ENCODE data around the gene UCKL1.

Gene UCKL1

DNA sequence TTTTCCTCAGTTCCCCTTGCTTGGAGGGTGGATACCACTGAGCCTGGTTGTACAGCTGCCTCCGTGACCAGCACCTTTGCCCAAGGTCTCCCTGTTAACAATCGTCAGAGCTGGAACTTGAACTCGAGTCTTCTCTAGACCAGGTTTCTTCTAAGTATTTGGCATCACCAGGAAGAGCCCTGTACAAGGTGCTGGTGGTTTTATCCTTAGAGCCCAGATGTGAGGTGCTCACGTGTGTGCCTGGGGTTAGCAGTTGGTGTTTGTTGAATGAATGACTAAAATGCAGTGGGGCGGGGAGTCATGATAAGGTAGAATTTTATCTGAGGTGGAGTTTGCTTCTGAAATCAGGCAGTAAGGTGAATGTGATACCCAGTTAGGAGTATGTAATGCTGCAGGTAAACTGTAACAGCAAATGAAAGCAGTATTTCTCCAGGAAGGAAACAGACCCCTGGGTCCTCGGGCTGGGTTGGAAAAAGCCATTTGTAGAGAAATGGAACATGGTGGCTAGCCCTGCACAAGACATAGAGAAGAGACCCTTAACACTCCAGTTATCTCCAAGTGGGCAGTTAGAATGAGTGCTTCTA lies 58.1 kb downstream of the UCKL1 start:
- no peak overlapping the region for H3K4me3 ChIP-seq (ENCODE audit: low read depth, low read length)
- DNase-seq (ENCODE audit: low read depth) = no peak
- TF ChIP-seq, protein P1, sequence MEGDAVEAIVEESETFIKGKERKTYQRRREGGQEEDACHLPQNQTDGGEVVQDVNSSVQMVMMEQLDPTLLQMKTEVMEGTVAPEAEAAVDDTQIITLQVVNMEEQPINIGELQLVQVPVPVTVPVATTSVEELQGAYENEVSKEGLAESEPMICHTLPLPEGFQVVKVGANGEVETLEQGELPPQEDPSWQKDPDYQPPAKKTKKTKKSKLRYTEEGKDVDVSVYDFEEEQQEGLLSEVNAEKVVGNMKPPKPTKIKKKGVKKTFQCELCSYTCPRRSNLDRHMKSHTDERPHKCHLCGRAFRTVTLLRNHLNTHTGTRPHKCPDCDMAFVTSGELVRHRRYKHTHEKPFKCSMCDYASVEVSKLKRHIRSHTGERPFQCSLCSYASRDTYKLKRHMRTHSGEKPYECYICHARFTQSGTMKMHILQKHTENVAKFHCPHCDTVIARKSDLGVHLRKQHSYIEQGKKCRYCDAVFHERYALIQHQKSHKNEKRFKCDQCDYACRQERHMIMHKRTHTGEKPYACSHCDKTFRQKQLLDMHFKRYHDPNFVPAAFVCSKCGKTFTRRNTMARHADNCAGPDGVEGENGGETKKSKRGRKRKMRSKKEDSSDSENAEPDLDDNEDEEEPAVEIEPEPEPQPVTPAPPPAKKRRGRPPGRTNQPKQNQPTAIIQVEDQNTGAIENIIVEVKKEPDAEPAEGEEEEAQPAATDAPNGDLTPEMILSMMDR (IDR thresholded peaks at IDR 0.05; ENCODE audit: low read depth, low read length, missing control alignments) = no peak

DNA sequence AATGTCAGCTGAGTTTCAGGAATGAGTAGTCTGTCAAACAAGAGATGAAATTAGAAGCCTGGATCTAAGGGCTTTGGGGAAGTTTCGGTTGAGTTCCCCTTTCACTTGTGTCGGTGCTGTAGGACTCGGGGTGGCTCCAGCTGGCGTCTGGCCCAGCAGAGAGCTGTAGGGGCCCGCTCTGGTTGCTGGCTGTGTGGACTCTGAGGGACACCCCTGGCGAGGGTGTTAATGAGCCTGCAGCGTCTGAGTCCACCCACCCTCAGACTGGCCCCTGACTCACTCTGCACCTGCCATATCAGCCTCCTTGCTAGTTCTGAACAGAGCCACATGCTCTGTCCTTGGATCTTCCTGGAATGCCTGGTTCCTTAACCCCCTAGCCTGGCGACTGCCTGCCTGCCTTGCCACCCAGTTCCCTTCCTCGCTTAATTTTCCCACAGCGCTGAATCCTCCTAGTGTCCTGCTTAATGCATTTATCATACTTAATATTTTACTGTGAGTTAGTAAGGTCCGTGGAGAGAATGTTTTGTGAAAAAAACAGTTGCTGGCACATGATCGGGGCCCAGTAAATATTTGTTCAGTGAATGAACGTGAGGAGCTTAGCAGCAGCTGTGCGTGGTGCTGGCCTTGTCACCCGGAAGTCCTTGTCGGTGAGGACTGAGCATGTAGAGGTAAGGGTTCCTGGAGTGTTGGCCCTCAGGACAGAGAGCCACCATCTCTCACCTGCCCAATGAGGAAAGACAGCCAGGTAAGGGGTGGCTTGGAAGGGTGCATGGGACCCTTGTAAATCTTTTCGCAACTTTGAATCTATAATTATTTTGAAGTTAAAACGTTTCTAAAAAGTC lies 59.7 kb downstream of the UCKL1 start:
- DNase-seq (ENCODE audit: low read depth) = peak; percentile 56
- H3K4me3 ChIP-seq (ENCODE audit: low read depth, low read length) = peak overlapping the region; percentile 68
- TF ChIP-seq, protein P1 (IDR thresholded peaks at IDR 0.05; ENCODE audit: low read depth, low read length, missing control alignments) = no peak

DNA sequence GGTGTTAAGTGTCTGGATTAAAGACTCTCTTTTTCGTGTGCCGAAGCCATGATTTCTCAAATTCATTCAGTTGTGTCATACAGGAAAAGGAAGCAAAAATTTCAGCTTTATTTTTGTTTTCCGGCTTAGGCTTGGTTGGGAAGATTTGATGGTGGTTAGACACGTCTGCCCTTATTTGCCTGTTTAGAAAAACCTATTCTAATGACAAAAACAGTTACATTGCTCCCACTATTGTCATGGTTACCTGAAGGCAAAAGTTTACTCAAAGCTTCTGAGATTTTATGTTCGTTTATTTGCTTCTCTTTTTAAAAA lies 60.3 kb downstream of the UCKL1 start:
- DNase-seq (ENCODE audit: low read depth) = no peak

DNA sequence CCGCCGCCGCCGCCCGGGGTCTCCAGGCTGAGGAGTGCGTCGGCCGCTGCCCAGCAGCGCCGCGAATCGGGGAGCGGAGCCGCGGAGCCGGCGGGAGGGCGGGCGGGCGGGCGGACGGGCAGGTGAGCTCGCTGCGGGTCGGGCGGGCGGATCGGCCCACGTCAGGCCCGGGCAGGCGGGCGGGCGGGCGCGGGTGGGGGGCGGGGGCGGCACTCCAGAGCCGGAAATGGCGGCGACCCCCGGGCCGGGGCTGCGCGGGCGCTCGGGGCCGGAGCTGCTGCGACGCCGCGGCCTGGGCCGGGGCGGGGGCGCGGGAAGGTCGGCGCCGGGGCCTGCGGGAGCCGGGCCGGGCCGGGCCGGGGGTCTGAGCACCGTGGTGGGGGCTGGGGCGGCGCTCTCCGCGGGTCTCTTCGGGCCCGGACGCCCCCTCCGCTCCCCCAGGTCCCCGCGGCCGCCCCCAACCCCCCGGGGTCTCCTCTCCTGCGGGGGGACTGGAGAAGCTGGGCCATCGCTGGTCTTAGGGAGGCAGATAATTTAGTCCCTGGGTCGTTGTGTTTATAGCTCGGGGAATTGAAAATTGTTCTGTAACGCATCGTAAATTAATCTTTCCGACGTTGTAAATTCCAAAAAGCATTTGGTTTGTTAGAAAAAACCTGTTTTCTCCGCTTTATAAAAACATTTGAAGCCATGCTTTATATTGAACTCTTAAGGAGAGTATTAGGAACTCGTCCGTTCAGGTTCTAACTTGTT lies 60.8 kb downstream of the UCKL1 start:
- DNase-seq (ENCODE audit: low read depth) = no peak
- TF ChIP-seq, protein P1 (IDR thresholded peaks at IDR 0.05; ENCODE audit: low read depth, low read length, missing control alignments) = no peak
- H3K4me3 ChIP-seq (ENCODE audit: low read depth, low read length) = peak overlapping the region; percentile 68

More for the DNA sequence above, 60.3 kb downstream of the UCKL1 start:
- peak overlapping the region; percentile 68 for H3K4me3 ChIP-seq (ENCODE audit: low read depth, low read length)
- TF ChIP-seq, protein P1 (IDR thresholded peaks at IDR 0.05; ENCODE audit: low read depth, low read length, missing control alignments) = no peak

DNA sequence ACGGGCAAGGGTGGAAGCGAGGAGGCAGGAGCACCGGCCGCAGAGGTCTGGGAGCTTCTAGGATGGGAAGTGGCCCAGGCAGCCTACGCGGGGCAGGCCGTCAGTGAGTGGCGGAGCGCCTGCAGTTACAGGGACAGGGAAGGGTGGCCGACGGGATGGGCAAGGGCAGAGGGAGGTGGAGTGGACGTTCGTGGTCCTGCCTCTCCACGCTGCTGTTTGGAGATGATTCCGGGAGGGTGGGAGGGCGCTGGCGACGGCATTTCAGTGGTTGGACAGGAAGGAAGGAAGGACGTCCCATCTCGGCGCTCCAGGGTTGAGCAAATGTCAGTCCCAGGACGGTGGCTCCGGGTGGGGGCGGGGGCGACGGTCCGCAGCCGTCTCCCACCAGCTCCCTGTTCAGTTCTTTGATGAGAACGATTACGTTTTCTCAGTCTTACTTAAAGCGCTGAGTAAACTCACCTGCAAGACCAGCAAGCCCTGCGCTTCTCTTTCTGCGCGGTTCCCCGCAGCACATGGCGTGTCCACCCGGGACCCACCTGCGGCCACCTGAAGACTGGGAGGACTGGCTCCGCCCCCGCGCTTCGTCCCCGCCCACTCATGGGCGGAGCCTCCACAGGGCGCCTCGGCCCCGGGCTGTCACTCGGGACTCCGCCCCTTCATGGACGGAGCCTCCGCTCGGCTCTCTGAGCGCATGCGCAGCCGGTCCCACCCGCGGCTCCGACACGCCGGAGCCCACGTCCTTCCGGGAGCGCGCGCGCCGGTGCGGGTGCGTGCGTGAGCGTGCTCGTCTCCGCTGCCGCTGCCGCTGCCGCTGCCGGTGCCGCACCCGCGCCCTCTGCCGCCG lies 61.6 kb downstream of the UCKL1 start, which contains the start of gene DNAJC5:
Gene DNAJC5 (plus strand): TSS at position 769 of the 844 bp plus-strand sequence. CDS start 33,220 bp downstream, outside the sequence.
- TF ChIP-seq, protein P1 (IDR thresholded peaks at IDR 0.05; ENCODE audit: low read depth, low read length, missing control alignments) = no peak
- peak within 1 kb of the TSS; percentile 68 for H3K4me3 ChIP-seq (ENCODE audit: low read depth, low read length)
- peak; percentile 66 for DNase-seq (ENCODE audit: low read depth)

DNA sequence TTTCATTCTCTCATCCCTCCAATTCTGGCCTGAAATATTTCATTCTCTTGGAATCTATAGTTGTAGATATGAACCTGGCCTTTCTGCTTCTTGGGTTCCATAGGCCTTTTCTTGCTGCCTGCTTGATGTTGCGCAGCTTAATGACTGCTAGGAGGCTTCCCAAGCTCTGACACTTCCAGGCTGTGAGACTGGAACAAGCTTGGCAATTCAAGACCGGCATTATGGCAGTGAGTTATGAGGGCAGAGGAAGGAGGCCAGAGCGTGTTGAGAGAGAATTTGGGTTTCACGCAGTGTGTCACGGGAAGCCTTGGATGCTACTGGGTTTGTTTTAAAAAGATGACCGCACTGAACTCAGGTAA lies 62.2 kb downstream of the UCKL1 start:
- TF ChIP-seq, protein P1 (IDR thresholded peaks at IDR 0.05; ENCODE audit: low read depth, low read length, missing control alignments) = no peak
- H3K4me3 ChIP-seq (ENCODE audit: low read depth, low read length) = no peak overlapping the region
- no peak for DNase-seq (ENCODE audit: low read depth)
